ENCODE results near the gene ANKS1B. TPM values are rescaled to one million over a fixed set of nuclear protein-coding genes. Genes with fewer than 3 reads are reported as not detected.
A peak's percentile ranks its signal among the peaks of the same experiment; 100 is the strongest.

Gene ANKS1B
- total RNA-seq, 1 experiment from 2014 or later, result 0.54 TPM

GRCh38 chr12:99752740-99753139, 232.0 kb downstream of the ANKS1B start:
- ChIA-PET CTCF (no interaction called here), RAD21 (ENCODE audit: low non-redundant PET in 1 of 2, low total read pairs in 2 of 2, uncharacterized antibody in 2 of 2, unreplicated experiment in 2 of 2) (no interaction called here), POLR2A (no interaction called here)
- no peak overlapping the region for H3K4me2 ChIP-seq (ENCODE audit: low read length)
- H3K4me1 ChIP-seq (ENCODE audit: control insufficient read depth in 1 of 2, insufficient read depth in 2 of 2, low read length in 2 of 2), result no peaks in the 10 kb centered on the region
- TF ChIP-seq YY1 (IDR thresholded peaks at IDR 0.05; ENCODE audit: extremely low read depth, insufficient replicate concordance, low read depth, low read length), result no peak
- TF ChIP-seq JUND (IDR thresholded peaks at IDR 0.05), result no peak
- TF ChIP-seq EZH2 (IDR thresholded peaks at IDR 0.05), result no peak
- TF ChIP-seq ZFX (IDR thresholded peaks at IDR 0.05), result no peak
- no peak overlapping the region for H2AFZ ChIP-seq (ENCODE audit: low read depth, low read length, poor library complexity, severe bottlenecking)
- no peak overlapping the region for H3K4me3 ChIP-seq (replicated peaks in 1 of 2; ENCODE audit: low read depth in 1 of 2, low read length in 2 of 2)
- H3K9me2 ChIP-seq (ENCODE audit: insufficient read depth), result no peaks in the 10 kb centered on the region
- H3K36me3 ChIP-seq (ENCODE audit: control insufficient read depth in 1 of 2, insufficient read depth in 2 of 2, low read length in 2 of 2), result no peaks in the 10 kb centered on the region
- H3K79me2 ChIP-seq (ENCODE audit: insufficient read depth, low read length), result no peaks in the 10 kb centered on the region
- H3K9ac ChIP-seq (ENCODE audit: low read length), result no peak overlapping the region
- no TSS peak for BruUV-seq (replicated peaks)
- H3K27ac ChIP-seq (ENCODE audit: low read depth, low read length), result no peak overlapping the region
- ATAC-seq, result no peak
- 0 out of 2 replicates have a peak, but pooled peaks cover 4% of the 10 kb centered on the region for H3K27me3 ChIP-seq (ENCODE audit: insufficient read depth, low read length)
- H4K20me1 ChIP-seq (ENCODE audit: insufficient read depth), result no peaks in the 10 kb centered on the region; the same call in 1 of the 2 replicates
- no peak for DNase-seq (ENCODE audit: low read depth, low spot score)
- intact Hi-C loops (cut with micrococcal nuclease), result no loop called here
- H3K9me3 ChIP-seq (ENCODE audit: control insufficient read depth in 1 of 2, insufficient read depth in 1 of 2, low read depth in 1 of 2, low read length in 2 of 2), result no peaks in the 10 kb centered on the region

- Histone ChIP-seq H3K4me1 (ENCODE audit: control insufficient read depth in 1 of 2, insufficient read depth in 2 of 2, low read length in 2 of 2) (no peaks in the 10 kb centered on the region), H3K79me2 (ENCODE audit: insufficient read depth, low read length) (no peaks in the 10 kb centered on the region), H4K20me1 (ENCODE audit: insufficient read depth) (no peaks in the 10 kb centered on the region; the same call in 1 of the 2 replicates), H2AFZ (ENCODE audit: low read depth, low read length, poor library complexity, severe bottlenecking) (no peak overlapping the region), H3K27ac (ENCODE audit: low read depth, low read length) (no peak overlapping the region), H3K9me2 (ENCODE audit: insufficient read depth) (no peaks in the 10 kb centered on the region), H3K4me3 (replicated peaks in 1 of 2; ENCODE audit: low read depth in 1 of 2, low read length in 2 of 2) (no peak overlapping the region), H3K36me3 (ENCODE audit: control insufficient read depth in 1 of 2, insufficient read depth in 2 of 2, low read length in 2 of 2) (no peaks in the 10 kb centered on the region), H3K9me3 (ENCODE audit: control insufficient read depth in 1 of 2, insufficient read depth in 1 of 2, low read depth in 1 of 2, low read length in 2 of 2) (no peaks in the 10 kb centered on the region), H3K9ac (ENCODE audit: low read length) (no peak overlapping the region), H3K4me2 (ENCODE audit: low read length) (no peak overlapping the region), H3K27me3 (ENCODE audit: insufficient read depth, low read length) (peaks cover 3% of the 10 kb centered on the region; the same call in 1 of the 2 replicates)
- RAD21 ChIA-PET (ENCODE audit: low non-redundant PET in 1 of 2, low total read pairs in 2 of 2, uncharacterized antibody in 2 of 2, unreplicated experiment in 2 of 2), result no interaction called here
- BruUV-seq (replicated peaks), result no TSS peak
- ATAC-seq (peak; percentile 55), DNase-seq (ENCODE audit: low read depth, low spot score) (no peak)
- intact Hi-C loops (cut with micrococcal nuclease), result no loop called here
- CTCF ChIA-PET, result no interaction called here
- POLR2A ChIA-PET, result no interaction called here
- TF ChIP-seq, protein P1, sequence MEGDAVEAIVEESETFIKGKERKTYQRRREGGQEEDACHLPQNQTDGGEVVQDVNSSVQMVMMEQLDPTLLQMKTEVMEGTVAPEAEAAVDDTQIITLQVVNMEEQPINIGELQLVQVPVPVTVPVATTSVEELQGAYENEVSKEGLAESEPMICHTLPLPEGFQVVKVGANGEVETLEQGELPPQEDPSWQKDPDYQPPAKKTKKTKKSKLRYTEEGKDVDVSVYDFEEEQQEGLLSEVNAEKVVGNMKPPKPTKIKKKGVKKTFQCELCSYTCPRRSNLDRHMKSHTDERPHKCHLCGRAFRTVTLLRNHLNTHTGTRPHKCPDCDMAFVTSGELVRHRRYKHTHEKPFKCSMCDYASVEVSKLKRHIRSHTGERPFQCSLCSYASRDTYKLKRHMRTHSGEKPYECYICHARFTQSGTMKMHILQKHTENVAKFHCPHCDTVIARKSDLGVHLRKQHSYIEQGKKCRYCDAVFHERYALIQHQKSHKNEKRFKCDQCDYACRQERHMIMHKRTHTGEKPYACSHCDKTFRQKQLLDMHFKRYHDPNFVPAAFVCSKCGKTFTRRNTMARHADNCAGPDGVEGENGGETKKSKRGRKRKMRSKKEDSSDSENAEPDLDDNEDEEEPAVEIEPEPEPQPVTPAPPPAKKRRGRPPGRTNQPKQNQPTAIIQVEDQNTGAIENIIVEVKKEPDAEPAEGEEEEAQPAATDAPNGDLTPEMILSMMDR (IDR thresholded peaks at IDR 0.05 in 2 of 3, conservative IDR thresholded peaks at IDR 0.05 in 1 of 3; ENCODE audit: borderline replicate concordance in 1 of 3, insufficient read depth in 1 of 3, low read depth in 2 of 3, low read length in 2 of 3), result 0 out of 6 replicates have a peak, but pooled peaks of 1 of the 3 experiments have one; percentile 22
- TF ChIP-seq ELF1 (IDR thresholded peaks at IDR 0.05; ENCODE audit: borderline replicate concordance, low read depth), result no peak
Measured at GRCh38 chr12:99746538-99746937, 238.2 kb downstream of the ANKS1B start.

Data from HCT116 (cell line).